PC-9 (cell line): ENCODE measurements around the gene MEF2A. TPM values are rescaled to one million over a fixed set of nuclear protein-coding genes. Genes with fewer than 3 reads are reported as not detected.

Experiments
- BruUV-seq: library from RNA; stranded (reverse); fragments of 400-500 nt; replicated peaks from 2 replicates; lab custom pipeline; 2021; lab: Mats Ljungman, UMichigan
- CTCF ChIA-PET: fragments of 300-600 bp; sonication (Branson Sonifier 250); formaldehyde crosslinking; loops from one replicate; lab custom pipeline; 2022; ENCODE audit warnings: antibody characterized with exemption; lab: Charles Lee
- POLR2A ChIA-PET: fragments of 300-600 bp; sonication (Branson Sonifier 250); formaldehyde crosslinking; loops from one replicate; lab custom pipeline; 2022; ENCODE audit warnings: antibody characterized with exemption; ENCODE audit not compliant: unreplicated experiment; lab: Charles Lee
- DNase-seq, 2 experiments: peaks; one replicate each; pipeline versions ENCODE4 v3.0.0 to v3.0.0-alpha.2; 2015 to 2022; ENCODE audit warnings: mixed read lengths in 1 of 2
- H2AFZ ChIP-seq: fragments of 200-600 bp; sonication (generic); 2 replicates; pipeline ENCODE4 v1.8.1; 2017; ENCODE audit warnings: antibody characterized with exemption
- H3F3A ChIP-seq: fragments of 200-600 bp; sonication (generic); 2 replicates; pipeline ENCODE4 v1.8.1; 2017; ENCODE audit warnings: antibody characterized with exemption, mild to moderate bottlenecking, low read depth; ENCODE audit not compliant: insufficient read depth
- H3K27ac ChIP-seq: fragments of 200-600 bp; sonication (generic); 2 replicates; pipeline ENCODE4 v1.6.1; 2016; ENCODE audit warnings: mixed run types
- H3K27me3 ChIP-seq: fragments of 200-600 bp; sonication (generic); 2 replicates; pipeline ENCODE4 v1.6.1; 2016; ENCODE audit warnings: low read depth, mixed run types; ENCODE audit not compliant: insufficient read depth
- H3K36me3 ChIP-seq: fragments of 200-600 bp; sonication (generic); 2 replicates; pipeline ENCODE4 v1.6.1; 2016; ENCODE audit warnings: low read depth, mixed run types
- H3K4me1 ChIP-seq: fragments of 200-600 bp; sonication (generic); replicated peaks from 2 replicates; pipeline ENCODE4 v1.6.1; 2016; ENCODE audit warnings: mixed run types; ENCODE audit not compliant: insufficient read depth
- H3K4me2 ChIP-seq: fragments of 200-600 bp; sonication (generic); 2 replicates; pipeline ENCODE4 v1.6.1; 2017; ENCODE audit warnings: mixed run types
- H3K4me3 ChIP-seq: fragments of 200-600 bp; sonication (generic); 2 replicates; pipeline ENCODE4 v1.6.1; 2016; ENCODE audit warnings: mixed run types
- H3K79me2 ChIP-seq: fragments of 200-600 bp; sonication (generic); 2 replicates; pipeline ENCODE4 v1.6.1; 2017; ENCODE audit warnings: low read depth, mixed run types
- H3K9me2 ChIP-seq: fragments of 200-600 bp; sonication (generic); 2 replicates; pipeline ENCODE4 v1.8.1; 2017; ENCODE audit warnings: mild to moderate bottlenecking; ENCODE audit not compliant: insufficient read depth
- H3K9me3 ChIP-seq: fragments of 200-600 bp; sonication (generic); 2 replicates; pipeline ENCODE4 v1.8.1; 2016; ENCODE audit warnings: low read depth; ENCODE audit not compliant: insufficient read depth
- H4K20me1 ChIP-seq: fragments of 200-600 bp; sonication (generic); 2 replicates; pipeline ENCODE4 v1.8.1; 2017; ENCODE audit not compliant: insufficient read depth
- EZH2 ChIP-seq: fragments of 200-600 bp; sonication (generic); IDR thresholded peaks from 2 replicates; pipeline ENCODE4 v1.8.0; 2017; ENCODE audit warnings: antibody characterized with exemption, low read depth
- intact Hi-C: fragments of 100-400 bp; cut with micrococcal nuclease; formaldehyde crosslinking; loops from one replicate; pipeline ENCODE4 v1.10.0; 2022; ENCODE audit not compliant: unreplicated experiment
- total RNA-seq: library from RNA; stranded (reverse); gene quantifications from 2 replicates; pipeline ENCODE4 v1.2.3, GENCODE V29; 2021
- TF ChIP-seq, protein P1 (sequence below): fragments of 200-600 bp; sonication (generic); conservative IDR thresholded peaks from 2 replicates; pipeline ENCODE4 v1.6.1; 2017; ENCODE audit warnings: mixed run types, antibody characterized with exemption, mild to moderate bottlenecking, moderate library complexity

Gene MEF2A
- total RNA-seq, 1 experiment from 2014 or later = 31.8 TPM

DNA sequence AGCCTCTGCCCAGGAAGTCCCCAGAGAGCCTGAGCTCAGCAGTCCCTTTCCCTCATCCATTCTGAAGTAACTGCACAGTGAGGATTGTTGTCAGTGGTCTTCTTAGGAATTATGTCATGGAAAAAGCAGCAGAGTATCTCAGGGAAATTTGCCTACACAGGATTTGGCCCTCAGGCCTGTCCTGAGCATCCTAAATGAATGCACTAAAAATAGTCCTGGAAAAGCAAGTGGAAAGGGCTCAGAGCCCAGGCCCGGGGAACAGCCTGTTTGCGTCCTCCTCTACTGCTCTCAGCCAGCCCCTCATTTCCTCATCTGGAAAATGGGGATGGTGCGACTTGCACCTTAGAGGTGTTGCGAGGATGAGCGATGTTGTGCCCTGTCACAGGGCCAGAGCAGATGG, 145.8 kb downstream of the MEF2A start:
- no peaks in the 10 kb centered on the region for H4K20me1 ChIP-seq
- H2AFZ ChIP-seq = no peak overlapping the region
- no peak overlapping the region for H3K27ac ChIP-seq
- no peak for DNase-seq
- TF ChIP-seq EZH2 = no peak
- TF ChIP-seq, protein P1, sequence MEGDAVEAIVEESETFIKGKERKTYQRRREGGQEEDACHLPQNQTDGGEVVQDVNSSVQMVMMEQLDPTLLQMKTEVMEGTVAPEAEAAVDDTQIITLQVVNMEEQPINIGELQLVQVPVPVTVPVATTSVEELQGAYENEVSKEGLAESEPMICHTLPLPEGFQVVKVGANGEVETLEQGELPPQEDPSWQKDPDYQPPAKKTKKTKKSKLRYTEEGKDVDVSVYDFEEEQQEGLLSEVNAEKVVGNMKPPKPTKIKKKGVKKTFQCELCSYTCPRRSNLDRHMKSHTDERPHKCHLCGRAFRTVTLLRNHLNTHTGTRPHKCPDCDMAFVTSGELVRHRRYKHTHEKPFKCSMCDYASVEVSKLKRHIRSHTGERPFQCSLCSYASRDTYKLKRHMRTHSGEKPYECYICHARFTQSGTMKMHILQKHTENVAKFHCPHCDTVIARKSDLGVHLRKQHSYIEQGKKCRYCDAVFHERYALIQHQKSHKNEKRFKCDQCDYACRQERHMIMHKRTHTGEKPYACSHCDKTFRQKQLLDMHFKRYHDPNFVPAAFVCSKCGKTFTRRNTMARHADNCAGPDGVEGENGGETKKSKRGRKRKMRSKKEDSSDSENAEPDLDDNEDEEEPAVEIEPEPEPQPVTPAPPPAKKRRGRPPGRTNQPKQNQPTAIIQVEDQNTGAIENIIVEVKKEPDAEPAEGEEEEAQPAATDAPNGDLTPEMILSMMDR = no peak
- H3F3A ChIP-seq = no peaks in the 10 kb centered on the region
- no TSS peak for BruUV-seq
- H3K36me3 ChIP-seq = no peaks in the 10 kb centered on the region
- no peaks in the 10 kb centered on the region for H3K9me3 ChIP-seq
- H3K4me1 ChIP-seq = no peaks in the 10 kb centered on the region
- ChIA-PET POLR2A (no interaction called here), CTCF (no interaction called here)
- no peaks in the 10 kb centered on the region for H3K79me2 ChIP-seq
- H3K4me3 ChIP-seq = no peak overlapping the region
- intact Hi-C loops = no loop called here
- no peak overlapping the region for H3K4me2 ChIP-seq
- no peaks in the 10 kb centered on the region for H3K9me2 ChIP-seq
- no peaks in the 10 kb centered on the region for H3K27me3 ChIP-seq

DNA sequence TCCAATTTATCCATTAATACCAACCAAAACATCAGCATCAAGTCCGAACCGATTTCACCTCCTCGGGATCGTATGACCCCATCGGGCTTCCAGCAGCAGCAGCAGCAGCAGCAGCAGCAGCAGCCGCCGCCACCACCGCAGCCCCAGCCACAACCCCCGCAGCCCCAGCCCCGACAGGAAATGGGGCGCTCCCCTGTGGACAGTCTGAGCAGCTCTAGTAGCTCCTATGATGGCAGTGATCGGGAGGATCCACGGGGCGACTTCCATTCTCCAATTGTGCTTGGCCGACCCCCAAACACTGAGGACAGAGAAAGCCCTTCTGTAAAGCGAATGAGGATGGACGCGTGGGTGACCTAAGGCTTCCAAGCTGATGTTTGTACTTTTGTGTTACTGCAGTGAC, 146.6 kb downstream of the MEF2A start:
- Histone ChIP-seq H3K27ac (no peak overlapping the region), H3K27me3 (no peaks in the 10 kb centered on the region), H3K4me2 (no peak overlapping the region), H3F3A (no peaks in the 10 kb centered on the region), H3K9me2 (no peaks in the 10 kb centered on the region), H4K20me1 (no peaks in the 10 kb centered on the region), H2AFZ (no peak overlapping the region), H3K4me3 (no peak overlapping the region), H3K36me3 (no peaks in the 10 kb centered on the region), H3K9me3 (no peaks in the 10 kb centered on the region), H3K79me2 (no peaks in the 10 kb centered on the region), H3K4me1 (no peaks in the 10 kb centered on the region)
- ChIA-PET POLR2A (no interaction called here), CTCF (no interaction called here)
- DNase-seq = no peak
- intact Hi-C loops = no loop called here
- BruUV-seq = no TSS peak
- no peak for TF ChIP-seq EZH2
- TF ChIP-seq, protein P1 = no peak

DNA sequence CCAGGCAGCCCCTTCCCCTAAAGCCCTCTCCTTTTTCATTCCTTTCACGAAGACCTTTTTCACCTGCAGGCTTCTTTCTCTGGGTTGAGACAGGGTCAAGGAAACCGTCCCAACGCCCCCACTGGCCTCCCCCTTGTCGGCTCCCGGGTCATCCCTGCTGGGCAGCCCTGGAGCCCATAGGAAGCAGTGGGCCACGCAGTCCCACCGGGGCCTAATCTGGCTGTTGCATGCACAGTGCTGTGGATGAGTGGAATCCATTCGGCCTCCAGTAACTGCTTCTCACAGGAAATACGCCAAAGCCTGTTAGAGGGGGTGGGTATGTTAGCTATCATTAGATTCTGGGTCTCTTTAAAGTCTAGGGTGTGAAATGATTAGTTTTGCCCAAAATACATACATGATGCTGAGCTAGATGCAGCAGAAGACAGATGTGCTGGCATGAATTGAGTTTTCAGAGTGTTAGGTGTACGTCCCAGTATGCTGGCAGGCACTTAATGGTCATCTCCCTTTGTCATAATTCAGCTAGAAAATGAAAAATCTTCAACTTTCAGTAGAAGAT, 150.8 kb downstream of the MEF2A start:
- no peaks in the 10 kb centered on the region for H4K20me1 ChIP-seq
- no peaks in the 10 kb centered on the region for H3K4me1 ChIP-seq
- no peaks in the 10 kb centered on the region for H3K36me3 ChIP-seq
- ChIA-PET CTCF (no interaction called here), POLR2A (no interaction called here)
- no peaks in the 10 kb centered on the region for H3K9me3 ChIP-seq
- no TSS peak for BruUV-seq
- no peak overlapping the region for H2AFZ ChIP-seq
- no peak overlapping the region for H3K4me3 ChIP-seq
- intact Hi-C loops = no loop called here
- no peak for DNase-seq
- no peaks in the 10 kb centered on the region for H3K79me2 ChIP-seq
- no peaks in the 10 kb centered on the region for H3K9me2 ChIP-seq
- H3F3A ChIP-seq = no peaks in the 10 kb centered on the region
- no peak overlapping the region for H3K27ac ChIP-seq
- TF ChIP-seq, protein P1 = no peak
- no peak for TF ChIP-seq EZH2
- no peak overlapping the region for H3K4me2 ChIP-seq
- no peaks in the 10 kb centered on the region for H3K27me3 ChIP-seq
